HL-60 (cell line): ENCODE measurements around the gene CH25H.

Experiments
- POLR2AphosphoS5 ChIP-seq: IDR thresholded peaks from 2 replicates; pipeline ENCODE4 v1.6.1; 2012; ENCODE audit warnings: low read depth
- TF ChIP-seq, protein P1 (sequence below): IDR thresholded peaks from one replicate; pipeline ENCODE4 v1.5.1; 2011; ENCODE audit warnings: low read length, control low read depth, inconsistent platforms; ENCODE audit not compliant: insufficient read depth

DNA sequence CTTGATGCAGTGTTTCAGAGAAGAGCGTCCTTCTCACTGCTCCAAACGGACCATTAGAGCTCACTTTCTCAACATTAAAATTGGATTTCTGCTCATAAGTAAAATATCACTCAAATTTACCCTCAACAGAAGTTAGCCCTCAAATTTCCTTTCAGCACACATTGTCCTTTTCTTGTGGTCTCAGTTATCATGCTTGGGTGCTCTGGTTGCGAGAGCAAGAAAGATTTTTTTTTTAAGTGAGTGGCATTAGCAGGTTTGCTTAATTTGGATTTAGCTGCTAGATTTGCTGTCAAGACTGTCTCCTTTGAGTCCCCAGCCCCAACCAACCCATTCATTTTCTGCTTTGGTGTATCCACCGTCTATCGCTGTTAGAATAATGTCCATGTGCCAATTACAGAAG lies 2.6 kb upstream of the CH25H start:
- TF ChIP-seq, protein P1, sequence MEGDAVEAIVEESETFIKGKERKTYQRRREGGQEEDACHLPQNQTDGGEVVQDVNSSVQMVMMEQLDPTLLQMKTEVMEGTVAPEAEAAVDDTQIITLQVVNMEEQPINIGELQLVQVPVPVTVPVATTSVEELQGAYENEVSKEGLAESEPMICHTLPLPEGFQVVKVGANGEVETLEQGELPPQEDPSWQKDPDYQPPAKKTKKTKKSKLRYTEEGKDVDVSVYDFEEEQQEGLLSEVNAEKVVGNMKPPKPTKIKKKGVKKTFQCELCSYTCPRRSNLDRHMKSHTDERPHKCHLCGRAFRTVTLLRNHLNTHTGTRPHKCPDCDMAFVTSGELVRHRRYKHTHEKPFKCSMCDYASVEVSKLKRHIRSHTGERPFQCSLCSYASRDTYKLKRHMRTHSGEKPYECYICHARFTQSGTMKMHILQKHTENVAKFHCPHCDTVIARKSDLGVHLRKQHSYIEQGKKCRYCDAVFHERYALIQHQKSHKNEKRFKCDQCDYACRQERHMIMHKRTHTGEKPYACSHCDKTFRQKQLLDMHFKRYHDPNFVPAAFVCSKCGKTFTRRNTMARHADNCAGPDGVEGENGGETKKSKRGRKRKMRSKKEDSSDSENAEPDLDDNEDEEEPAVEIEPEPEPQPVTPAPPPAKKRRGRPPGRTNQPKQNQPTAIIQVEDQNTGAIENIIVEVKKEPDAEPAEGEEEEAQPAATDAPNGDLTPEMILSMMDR = no peak
- TF ChIP-seq POLR2AphosphoS5 = no peak
